Astrocyte of the spinal cord (primary cell): ENCODE results near the gene MTMR2.
A peak's percentile ranks its signal among the peaks of the same experiment; 100 is the strongest.

ENCODE experiments used
- DNase-seq: peaks from one replicate; pipeline ENCODE4 v3.0.0; 2011; ENCODE audit warnings: low read depth, low spot score
- H3K4me3 ChIP-seq: 2 replicates; pipeline ENCODE4 v1.5.1; 2011; ENCODE audit warnings: low read depth, mild to moderate bottlenecking, low read length, moderate library complexity
- in situ Hi-C: cut with HindIII; loops from 2 replicates; pipeline ENCODE4 v1.10.0; 2017; ENCODE audit warnings: low sequenced_read_pairs
- TF ChIP-seq, protein P1 (sequence below): IDR thresholded peaks from 2 replicates; pipeline ENCODE4 v1.5.1; 2012; ENCODE audit warnings: low read depth, mild to moderate bottlenecking, low read length, inconsistent platforms

The MTMR2 gene

DNA sequence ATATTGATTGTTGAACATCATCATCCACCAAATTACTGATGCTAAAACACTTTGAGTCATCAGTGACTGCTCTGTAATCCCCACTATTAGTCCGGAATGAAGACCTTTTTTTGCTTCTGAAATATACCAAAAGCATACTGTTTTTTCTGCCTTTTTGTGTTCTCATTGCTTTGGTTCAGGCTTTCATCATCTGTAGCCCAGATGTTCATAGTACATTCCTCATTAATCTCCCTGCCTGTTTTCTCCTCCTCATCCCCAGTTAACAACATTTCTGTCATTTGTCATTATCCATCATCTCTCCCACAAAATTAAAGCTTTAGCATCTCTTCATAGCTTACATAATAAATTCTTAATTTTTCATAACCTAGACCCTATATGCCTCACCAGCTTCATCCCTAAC, 124.4 kb downstream of the MTMR2 start:
- TF ChIP-seq, protein P1, sequence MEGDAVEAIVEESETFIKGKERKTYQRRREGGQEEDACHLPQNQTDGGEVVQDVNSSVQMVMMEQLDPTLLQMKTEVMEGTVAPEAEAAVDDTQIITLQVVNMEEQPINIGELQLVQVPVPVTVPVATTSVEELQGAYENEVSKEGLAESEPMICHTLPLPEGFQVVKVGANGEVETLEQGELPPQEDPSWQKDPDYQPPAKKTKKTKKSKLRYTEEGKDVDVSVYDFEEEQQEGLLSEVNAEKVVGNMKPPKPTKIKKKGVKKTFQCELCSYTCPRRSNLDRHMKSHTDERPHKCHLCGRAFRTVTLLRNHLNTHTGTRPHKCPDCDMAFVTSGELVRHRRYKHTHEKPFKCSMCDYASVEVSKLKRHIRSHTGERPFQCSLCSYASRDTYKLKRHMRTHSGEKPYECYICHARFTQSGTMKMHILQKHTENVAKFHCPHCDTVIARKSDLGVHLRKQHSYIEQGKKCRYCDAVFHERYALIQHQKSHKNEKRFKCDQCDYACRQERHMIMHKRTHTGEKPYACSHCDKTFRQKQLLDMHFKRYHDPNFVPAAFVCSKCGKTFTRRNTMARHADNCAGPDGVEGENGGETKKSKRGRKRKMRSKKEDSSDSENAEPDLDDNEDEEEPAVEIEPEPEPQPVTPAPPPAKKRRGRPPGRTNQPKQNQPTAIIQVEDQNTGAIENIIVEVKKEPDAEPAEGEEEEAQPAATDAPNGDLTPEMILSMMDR = no peak
- H3K4me3 ChIP-seq = no peak overlapping the region
- DNase-seq = no peak
- in situ Hi-C loops = no loop called here

GRCh38 chr11:95796501-95796900, 127.4 kb downstream of the MTMR2 start:
- TF ChIP-seq, protein P1 = no peak
- no peak for DNase-seq
- in situ Hi-C loops = no loop called here
- H3K4me3 ChIP-seq = no peak overlapping the region

DNA sequence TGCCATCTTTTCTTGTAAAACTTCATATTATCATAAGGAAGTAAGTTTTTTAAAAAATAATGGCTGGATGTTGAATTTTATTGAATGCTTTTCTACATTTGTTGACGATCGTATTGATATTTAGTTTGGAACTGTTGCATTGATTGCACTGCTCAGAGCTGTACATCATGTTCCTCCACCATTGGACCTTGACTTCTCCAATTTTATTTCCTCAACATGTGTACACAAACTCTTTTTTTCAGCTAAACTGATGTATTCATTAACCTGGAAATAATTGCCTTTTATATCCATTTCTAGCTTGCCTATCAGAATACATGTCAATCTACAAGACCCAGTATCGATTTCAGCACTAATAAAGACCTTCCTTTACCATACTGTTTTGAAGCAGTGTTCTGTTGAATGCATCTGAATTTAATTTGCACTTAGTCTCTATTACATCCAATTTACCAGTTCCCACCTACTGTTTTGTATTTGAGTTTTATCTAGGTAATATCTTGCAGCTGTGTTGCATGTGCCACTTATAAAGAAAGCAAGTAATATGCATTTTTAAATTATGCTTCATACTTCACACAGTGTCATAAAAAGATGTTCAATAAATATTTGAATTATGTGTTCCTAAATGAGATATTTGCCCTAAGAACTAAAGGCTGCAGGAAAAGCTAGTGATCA, 128.1 kb downstream of the MTMR2 start:
- TF ChIP-seq, protein P1 = no peak
- H3K4me3 ChIP-seq = no peak overlapping the region
- DNase-seq = no peak
- in situ Hi-C loops = no loop called here

- in situ Hi-C loops = no loop called here
These were observed 129.8 kb downstream of the MTMR2 start for GRCh38 chr11:95794086-95794485.

DNA sequence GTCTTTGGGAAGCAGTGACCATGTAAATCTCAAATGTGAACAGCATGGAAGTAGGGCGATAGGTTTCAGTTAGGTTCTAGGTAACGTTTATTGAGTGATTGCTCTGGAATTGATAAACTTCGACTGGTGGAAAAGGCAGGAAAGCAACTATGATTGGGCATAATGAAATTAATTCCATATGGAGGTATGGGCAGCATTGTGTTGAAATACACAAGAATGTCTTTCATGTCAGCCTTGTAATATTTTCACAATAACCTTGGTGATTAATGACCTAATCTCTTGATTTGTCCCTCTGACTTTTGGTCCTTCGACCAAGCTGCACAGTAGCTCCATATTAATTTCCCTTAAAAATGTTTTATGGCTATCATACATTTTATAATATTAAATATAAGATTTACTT, 130.8 kb downstream of the MTMR2 start:
- in situ Hi-C loops = no loop called here
- H3K4me3 ChIP-seq = no peak overlapping the region
- DNase-seq = no peak
- TF ChIP-seq, protein P1 = no peak

More at GRCh38 chr11:95794086-95794485, 129.8 kb downstream of the MTMR2 start:
- TF ChIP-seq, protein P1 = no peak
- no peak overlapping the region for H3K4me3 ChIP-seq
- DNase-seq = peak; percentile 2

DNA sequence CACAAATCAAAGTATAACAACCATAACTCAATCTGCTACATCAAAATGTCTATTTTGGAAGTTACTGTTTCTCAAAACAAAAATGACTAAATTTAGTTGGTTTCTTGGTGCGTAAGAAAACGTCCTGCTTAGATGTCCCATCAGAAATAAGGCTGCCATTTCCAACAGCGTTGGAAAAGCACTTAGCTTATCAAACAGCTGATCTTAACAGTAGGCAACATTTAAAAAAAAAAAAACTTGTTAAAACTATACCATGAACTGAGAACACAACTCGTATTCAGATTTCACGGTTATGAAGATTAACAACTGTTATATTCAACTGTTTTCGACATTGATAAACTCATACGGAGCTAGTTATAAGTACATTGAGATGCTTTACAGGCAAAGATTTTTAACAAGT, 131.2 kb downstream of the MTMR2 start:
- in situ Hi-C loops = no loop called here
- DNase-seq = no peak
- TF ChIP-seq, protein P1 = no peak
- H3K4me3 ChIP-seq = no peak overlapping the region

- TF ChIP-seq, protein P1 = no peak
- H3K4me3 ChIP-seq = no peak overlapping the region
- DNase-seq = no peak
- in situ Hi-C loops = no loop called here
These were observed 131.7 kb downstream of the MTMR2 start for GRCh38 chr11:95792200-95792599.
